Neutrophil (primary cell): ENCODE measurements around the gene FAM25G.
"Not testable (repeated sequence)": the region's sequence is repeated elsewhere in the genome, so short reads cannot be mapped to it uniquely, and the experiment has no call there.

ENCODE experiments used
- H3K27ac ChIP-seq: fragments of 200-600 bp; sonication (generic); 2 replicates; pipeline ENCODE4 v1.5.1; 2016; ENCODE audit warnings: mild to moderate bottlenecking, moderate library complexity
- H3K27me3 ChIP-seq: fragments of 200-600 bp; sonication (generic); 2 replicates; pipeline ENCODE4 v1.6.0; 2016; ENCODE audit warnings: mild to moderate bottlenecking
- H3K36me3 ChIP-seq: fragments of 200-600 bp; sonication (generic); 2 replicates; pipeline ENCODE4 v1.5.1; 2017
- H3K4me1 ChIP-seq, 2 experiments: fragments of 200-600 bp in 1 of 2; sonication (generic) in 1 of 2; 1 replicate in 1 of 2; 2 replicates in 1 of 2; pipeline versions ENCODE4 v1.5.1 to v1.6.1; 2013 to 2016; ENCODE audit warnings: low read depth in 1 of 2, low read length in 1 of 2, mild to moderate bottlenecking in 1 of 2, moderate library complexity in 1 of 2; ENCODE audit not compliant: control insufficient read depth in 1 of 2, insufficient read depth in 1 of 2
- H3K4me3 ChIP-seq, 2 experiments: fragments of 200-600 bp in 1 of 2; sonication (generic) in 1 of 2; 1 replicate in 1 of 2; 2 replicates in 1 of 2; pipeline ENCODE4 v1.5.1; 2013 to 2016; ENCODE audit warnings: low read depth in 1 of 2, low read length in 1 of 2, mild to moderate bottlenecking in 1 of 2, moderate library complexity in 1 of 2
- H3K9me3 ChIP-seq: fragments of 200-600 bp; sonication (generic); 2 replicates; pipeline ENCODE4 v1.5.1; 2016
- CTCF ChIP-seq: fragments of 200-600 bp; sonication (generic); IDR thresholded peaks from 2 replicates; pipeline ENCODE4 v1.5.1; 2016; ENCODE audit warnings: antibody characterized with exemption

Gene FAM25G

GRCh38 chr10:47458466-47459154, 32.9 kb downstream of the FAM25G start:
- Histone ChIP-seq H3K36me3 (no peaks in the 10 kb centered on the region), H3K27ac (no peak overlapping the region), H3K9me3 (no peaks in the 10 kb centered on the region), H3K4me1 (no peaks in the 10 kb centered on the region), H3K27me3 (peaks cover 8% of the 10 kb centered on the region), H3K4me3 (no peak overlapping the region)
- TF ChIP-seq CTCF = no peak

- no peak for TF ChIP-seq CTCF
- Histone ChIP-seq H3K27ac (no peak overlapping the region), H3K27me3 (peaks cover 8% of the 10 kb centered on the region), H3K9me3 (no peaks in the 10 kb centered on the region), H3K4me1 (no peaks in the 10 kb centered on the region), H3K36me3 (no peaks in the 10 kb centered on the region), H3K4me3 (no peak overlapping the region)
Observed at GRCh38 chr10:47457826-47458225, 33.7 kb downstream of the FAM25G start.

- no peak overlapping the region for H3K27ac ChIP-seq
- H3K4me1 ChIP-seq = no peaks in the 10 kb centered on the region
- TF ChIP-seq CTCF = no peak
- no peaks in the 10 kb centered on the region for H3K36me3 ChIP-seq
- H3K4me3 ChIP-seq = no peak overlapping the region
- no peaks in the 10 kb centered on the region for H3K9me3 ChIP-seq
- peaks cover 8% of the 10 kb centered on the region for H3K27me3 ChIP-seq
Observed at GRCh38 chr10:47457528-47457820, 34.0 kb downstream of the FAM25G start.

- no peaks in the 10 kb centered on the region for H3K36me3 ChIP-seq
- TF ChIP-seq CTCF = no peak
Observed at GRCh38 chr10:47456794-47457527, 34.5 kb downstream of the FAM25G start.

GRCh38 chr10:47456079-47456785, 35.3 kb downstream of the FAM25G start:
- Histone ChIP-seq H3K36me3 (no peaks in the 10 kb centered on the region), H3K9me3 (no peaks in the 10 kb centered on the region), H3K4me3 (no peak overlapping the region), H3K27me3 (peaks cover 4% of the 10 kb centered on the region), H3K27ac (no peak overlapping the region), H3K4me1 (no peaks in the 10 kb centered on the region)
- no peak for TF ChIP-seq CTCF

More at GRCh38 chr10:47456794-47457527, 34.5 kb downstream of the FAM25G start:
- Histone ChIP-seq H3K9me3 (no peaks in the 10 kb centered on the region), H3K4me1 (no peaks in the 10 kb centered on the region), H3K27me3 (peaks cover 8% of the 10 kb centered on the region), H3K27ac (no peak overlapping the region), H3K4me3 (no peak overlapping the region)

GRCh38 chr10:47455350-47456078, 36.0 kb downstream of the FAM25G start:
- H3K9me3 ChIP-seq, H3K4me1 ChIP-seq, H3K27me3 ChIP-seq, H3K27ac ChIP-seq, H3K4me3 ChIP-seq, H3K36me3 ChIP-seq: not testable (repeated sequence)
